IPS-NIHi7 (cell line): Measurements from ENCODE around the gene TUBA8.
"Not testable (repeated sequence)": the region's sequence is repeated elsewhere in the genome, so short reads cannot be mapped to it uniquely, and the experiment has no call there.

ENCODE experiments used
- DNase-seq: peaks from one replicate; pipeline ENCODE4 v3.0.0; 2012; ENCODE audit warnings: mixed read lengths; ENCODE audit errors: extremely low spot score

TUBA8 gene

DNA sequence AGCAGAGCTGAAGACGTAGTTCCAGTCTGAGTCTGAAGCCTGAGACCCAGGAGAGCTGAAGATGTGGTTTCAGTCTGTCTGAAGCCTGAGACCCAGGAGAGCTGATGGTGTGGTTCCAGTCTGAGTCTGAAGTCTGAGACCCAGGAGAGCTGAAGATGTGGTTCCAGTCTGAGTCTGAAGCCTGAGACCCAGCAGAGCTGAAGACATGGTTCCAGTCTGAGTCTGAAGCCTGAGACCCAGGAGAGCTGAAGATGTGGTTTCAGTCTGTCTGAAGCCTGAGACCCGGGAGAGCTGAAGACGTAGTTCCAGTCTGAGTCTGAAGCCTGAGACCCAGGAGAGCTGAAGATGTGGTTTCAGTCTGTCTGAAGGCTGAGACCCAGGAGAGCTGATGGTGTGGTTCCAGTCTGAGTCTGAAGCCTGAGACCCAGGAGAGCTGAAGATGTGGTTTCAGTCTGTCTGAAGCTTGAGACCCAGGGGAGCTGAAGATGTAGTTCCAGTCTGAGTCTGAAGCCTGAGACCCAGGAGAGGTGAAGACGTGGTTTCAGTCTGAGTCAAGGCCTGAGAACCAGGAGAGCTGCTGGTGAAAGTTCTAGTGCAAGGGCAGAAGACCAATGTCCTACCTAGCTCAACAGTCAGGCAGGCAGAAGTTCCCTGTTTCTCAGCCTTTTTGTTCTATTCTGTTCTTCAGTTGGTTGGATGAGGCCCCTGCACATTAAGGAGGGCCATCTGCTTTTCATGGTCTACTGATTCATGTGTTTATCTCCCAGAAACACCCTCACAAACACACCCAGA, 3.9 kb upstream of the TUBA8 start:
- not testable (repeated sequence) for DNase-seq

DNA sequence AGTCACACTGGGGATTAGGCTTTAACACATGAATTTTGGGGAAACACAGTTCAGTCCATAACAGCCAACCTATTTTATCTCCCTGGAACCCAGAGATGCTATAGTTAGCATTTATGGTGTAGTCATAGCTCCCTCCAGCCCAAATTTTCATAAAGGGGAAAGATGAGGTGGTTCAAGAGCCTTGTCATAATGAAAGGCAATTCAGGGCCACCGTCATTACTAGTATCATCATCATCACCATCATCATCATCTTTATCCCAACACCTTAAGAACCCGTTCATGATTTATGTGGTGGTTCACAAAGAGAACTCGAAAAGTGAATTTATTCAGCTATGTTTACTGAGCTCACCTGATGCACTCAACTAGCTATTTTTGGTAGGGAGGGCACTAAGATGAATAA, 2.4 kb upstream of the TUBA8 start:
- DNase-seq = no peak

DNA sequence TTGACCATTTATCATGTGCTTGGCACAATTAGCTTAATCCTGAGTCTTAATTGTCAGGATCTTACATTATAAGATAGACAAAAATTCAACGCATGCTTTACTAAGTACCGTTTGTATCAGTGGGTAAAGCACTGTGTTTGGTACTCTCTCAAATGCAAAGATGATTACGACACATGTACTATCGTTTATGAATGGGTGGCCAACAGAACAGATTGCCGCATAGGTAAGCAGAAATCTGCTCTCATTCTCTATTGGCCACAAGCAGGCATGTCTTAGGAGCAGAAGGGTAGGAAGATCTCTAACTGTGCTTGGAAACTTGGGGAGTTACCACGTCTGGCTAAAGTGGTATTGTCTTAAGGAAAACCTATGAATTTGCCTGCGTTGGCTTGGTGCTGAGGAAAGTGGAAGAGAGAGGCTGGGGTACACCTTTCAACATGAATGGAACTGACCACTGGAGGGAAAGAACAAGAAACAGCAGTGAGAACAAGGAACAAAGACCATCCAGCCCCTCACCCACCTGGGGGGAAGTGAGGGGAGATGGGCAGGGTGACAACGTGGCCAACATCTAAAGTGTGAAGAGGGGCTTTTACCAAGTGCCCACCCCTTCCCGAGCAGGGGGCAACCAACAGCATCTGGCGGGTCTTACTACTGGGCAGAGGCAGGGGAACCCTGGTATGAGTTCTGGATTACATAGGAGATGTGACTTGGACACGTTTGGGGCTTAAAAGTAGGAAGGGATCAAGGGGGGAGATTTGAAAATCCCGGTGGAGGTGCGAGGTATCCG, 1.0 kb upstream of the TUBA8 start:
- no peak for DNase-seq

DNA sequence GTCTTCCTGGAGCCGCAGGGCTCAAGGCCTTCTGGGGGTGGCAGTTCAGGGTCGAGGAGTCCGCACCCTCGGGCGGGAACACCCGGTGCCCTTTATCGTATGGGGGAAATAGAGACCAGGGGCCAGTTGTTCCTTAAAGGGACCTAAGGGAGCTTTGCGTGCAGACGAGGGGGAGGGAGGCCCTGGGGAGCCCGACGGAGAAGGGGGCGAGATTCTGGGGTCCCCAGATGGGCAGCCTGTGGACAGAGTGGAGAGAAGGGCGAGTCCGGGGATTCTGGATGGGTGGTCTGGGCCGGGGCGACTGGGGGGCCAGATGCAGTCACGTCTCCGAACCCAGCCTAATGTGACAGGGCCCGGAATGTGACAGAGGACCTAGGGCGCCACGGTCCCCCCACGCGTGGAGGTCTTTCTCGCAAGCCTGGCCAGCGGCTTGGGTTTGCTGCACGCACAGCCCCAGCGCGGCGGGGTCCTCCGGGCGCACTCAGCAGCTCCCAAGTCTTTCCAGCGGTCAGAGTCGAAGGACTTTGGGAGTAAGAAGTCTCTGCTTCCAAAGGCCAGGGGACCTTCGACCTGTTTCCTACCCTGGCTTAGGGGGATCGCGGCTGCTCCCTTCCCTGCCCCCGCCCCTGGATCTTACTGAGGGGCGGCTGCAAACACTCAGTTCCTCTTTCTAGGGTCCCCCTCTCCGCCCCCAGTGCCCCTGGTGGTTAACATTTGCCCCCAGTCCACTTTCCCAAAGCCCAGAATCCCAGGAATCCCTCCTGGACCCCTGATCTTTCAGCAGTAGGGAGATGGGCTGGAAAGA, 547 bp downstream of the TUBA8 start:
- DNase-seq = peak; percentile 28

DNA sequence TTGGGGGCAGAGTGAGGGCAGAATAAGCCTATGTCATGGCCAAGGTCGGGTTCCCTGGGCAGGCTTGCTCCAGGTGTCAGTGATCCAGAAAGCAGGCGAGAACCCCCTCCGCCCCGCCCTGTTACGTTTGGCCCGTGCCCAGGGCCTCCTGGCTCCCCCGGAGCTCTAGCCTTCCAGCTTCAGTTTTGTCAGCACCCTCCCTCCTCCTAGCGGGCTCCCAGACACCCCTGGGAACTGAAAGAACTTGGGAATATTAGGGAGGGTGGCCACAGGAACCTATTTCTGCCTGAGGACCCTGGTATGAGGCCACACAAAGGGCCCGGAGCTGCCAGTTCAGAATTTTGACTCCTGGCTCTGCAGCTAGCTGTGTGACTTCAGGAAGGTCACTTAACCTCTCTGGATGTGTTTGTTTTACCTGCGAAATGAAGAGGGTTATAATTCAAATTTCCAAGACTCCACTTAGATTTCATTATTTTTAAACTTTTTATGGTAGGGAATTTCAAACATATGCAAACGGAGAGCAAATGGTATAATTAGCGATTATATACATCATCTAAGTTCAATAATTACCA, 1.2 kb downstream of the TUBA8 start:
- no peak for DNase-seq

DNA sequence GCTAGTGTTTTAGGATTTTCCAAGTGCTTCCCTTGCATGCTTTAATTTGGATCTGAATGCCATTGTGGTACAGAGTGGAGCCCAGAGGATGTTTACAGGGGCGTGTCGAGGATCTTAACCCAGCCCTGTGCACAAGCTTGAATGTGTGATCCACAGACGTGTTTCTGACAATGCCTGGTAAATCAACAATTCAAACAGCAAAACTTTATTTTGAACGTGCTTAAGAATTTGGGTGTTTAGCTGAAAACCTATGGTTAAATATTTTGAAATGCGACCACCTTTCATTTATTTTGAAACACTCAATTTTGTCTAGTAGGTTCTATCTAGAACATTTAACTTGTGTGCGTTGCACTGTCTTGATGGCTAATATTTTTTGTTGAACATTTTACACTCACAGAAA, 1.8 kb downstream of the TUBA8 start:
- no peak for DNase-seq

DNA sequence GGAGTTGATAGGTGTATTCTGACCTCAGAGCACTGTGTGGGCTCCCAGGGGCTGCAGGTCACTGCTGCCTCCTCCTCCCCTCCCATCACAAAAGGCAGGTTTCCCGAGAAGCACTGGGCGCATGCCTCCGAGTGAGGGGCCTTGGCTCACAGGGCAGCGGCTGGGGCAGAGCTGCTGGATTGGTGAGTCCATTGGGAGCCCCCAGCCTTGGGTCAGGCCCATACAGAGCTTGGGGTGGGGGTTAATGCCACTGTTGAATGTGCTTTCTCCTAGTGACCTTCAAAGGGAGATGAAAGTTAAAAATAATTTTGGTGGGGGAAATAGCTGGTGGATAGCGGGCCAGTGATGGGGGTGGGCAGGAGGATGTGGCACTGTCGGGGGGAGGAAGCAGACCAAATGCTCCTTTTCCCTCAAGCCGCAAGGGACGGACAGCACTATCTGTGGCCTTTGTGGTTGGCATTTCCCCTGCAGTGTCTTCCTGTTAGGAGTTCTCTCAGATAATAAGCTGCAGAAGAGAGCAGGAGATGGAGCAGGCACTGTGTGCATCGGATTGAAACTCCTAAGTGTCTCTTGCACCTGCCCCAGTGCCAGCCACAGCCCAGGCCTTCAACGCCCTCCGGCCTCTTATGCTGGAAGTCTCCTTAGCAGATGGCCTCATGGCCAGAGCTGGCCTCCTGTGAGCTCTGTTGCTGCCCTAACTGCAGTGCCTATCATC, 3.2 kb downstream of the TUBA8 start:
- DNase-seq = no peak

DNA sequence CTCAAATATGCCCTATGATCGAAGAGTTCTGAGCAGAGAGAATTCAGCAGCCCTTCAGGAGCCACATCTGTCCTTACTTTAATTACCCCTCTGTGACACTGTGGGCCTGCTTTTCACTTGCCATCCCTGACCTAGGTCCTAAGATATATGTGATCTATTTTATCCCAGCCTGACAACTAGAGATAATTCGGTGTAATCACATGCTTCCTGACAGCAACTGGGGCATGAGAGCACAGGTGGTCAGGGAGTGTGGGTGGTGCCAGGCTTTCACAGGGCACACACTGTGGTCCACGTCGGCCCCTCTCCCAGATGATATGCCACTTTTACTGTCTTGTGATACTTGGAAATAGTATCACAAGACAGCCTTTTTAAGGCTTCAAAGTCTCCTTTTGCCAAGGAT, 3.9 kb downstream of the TUBA8 start:
- DNase-seq = no peak

DNA sequence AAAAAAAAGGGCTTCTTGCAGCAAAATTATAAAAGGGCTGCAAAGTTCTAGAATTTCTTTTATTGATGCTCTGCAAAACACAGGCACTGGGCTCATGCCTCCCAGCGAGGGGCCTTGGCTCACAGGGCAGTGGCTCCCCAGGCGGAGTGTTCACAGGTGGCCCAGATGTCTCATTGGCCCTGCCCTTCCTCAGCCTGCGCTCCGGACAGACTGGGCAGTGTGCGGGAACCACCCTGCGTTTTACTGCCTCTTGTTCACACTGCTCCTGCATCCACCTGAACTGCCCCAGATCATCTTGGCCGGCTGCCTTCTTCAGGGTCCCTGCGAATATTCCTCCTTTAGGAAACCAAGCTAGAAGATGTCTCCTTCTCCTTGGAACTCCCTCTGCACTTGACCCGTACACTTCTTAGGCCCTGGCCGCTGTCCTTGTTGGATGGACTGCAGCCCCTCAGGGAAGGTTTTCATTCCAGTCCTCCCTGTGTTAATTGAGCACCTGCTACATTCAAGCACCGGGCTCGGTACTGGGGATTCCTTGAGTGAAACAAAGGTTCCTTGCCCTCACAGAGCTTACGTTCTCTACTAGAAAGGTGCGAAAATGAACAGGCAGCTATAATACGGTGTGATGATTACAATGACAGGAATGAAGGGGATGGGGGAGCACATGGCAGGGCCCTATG, 4.5 kb downstream of the TUBA8 start:
- no peak for DNase-seq

DNA sequence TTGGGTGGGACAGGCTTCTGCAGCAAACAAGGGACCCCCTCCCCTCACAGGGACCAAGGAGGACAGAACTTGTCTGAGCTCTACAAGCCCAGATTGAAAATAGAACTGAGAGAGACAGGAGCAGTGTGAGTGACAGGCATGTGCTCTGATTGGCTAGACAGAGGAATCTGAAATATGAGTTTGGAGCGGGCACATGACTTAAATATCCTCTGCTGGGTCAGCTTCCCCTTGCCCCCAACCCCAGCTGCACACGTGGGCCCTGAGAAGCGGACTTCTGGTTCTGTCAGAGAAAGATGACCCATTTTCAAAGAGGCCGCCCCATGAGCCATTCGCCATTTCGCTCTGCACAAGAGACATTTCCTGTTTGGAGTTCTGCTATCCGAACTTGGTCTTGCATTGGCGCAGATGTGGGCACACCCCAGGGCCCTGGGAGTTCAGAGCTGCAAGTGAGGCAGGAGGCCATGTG, 5.3 kb downstream of the TUBA8 start:
- no peak for DNase-seq

DNA sequence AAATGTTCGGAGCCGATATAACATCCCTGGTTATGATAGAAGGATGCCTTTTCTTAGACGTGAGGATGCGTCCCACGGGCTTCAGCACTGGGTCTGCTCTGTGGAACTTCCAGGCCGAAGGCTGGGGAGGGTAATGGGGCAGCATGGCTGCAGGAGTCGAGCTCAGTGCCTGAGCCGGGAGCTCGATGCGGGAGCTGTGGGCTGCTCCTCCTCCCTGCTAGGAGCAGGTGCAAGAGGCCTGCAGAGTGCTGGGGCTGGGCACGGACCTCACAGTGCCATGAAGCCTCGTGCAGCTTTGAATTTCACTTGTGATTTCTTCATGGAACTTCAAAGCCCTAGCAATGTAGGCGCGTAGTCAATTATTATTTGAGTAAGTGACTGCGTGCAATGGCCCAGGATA, 6.0 kb downstream of the TUBA8 start:
- DNase-seq = no peak

DNA sequence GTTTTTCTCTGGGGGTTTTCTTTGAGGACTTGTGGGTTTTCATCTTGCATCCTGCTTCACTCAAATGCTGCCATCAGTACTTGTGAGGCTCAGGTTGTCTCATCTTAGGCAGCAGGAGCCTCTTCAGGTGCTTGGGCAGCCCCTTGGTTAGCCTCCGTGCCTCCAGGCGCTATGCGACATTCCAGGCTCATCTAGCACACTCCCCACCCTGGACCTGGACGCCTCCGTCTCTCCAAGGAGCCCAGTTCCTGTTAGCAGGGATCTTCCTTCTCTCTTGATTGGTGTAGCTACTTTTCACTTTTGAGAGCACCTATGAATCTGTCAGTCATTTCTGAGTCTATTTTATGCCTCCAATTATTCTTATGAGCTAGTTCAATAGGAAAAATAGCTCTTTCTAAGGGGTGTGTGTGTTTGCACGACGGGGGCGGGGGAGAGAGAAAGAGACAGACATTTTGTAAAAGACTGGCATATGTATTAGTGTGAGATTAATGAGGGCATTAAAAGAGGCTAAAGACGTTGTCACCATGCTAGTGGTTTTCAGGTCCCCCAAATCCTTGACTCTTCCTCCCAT, 7.8 kb downstream of the TUBA8 start:
- DNase-seq = no peak

DNA sequence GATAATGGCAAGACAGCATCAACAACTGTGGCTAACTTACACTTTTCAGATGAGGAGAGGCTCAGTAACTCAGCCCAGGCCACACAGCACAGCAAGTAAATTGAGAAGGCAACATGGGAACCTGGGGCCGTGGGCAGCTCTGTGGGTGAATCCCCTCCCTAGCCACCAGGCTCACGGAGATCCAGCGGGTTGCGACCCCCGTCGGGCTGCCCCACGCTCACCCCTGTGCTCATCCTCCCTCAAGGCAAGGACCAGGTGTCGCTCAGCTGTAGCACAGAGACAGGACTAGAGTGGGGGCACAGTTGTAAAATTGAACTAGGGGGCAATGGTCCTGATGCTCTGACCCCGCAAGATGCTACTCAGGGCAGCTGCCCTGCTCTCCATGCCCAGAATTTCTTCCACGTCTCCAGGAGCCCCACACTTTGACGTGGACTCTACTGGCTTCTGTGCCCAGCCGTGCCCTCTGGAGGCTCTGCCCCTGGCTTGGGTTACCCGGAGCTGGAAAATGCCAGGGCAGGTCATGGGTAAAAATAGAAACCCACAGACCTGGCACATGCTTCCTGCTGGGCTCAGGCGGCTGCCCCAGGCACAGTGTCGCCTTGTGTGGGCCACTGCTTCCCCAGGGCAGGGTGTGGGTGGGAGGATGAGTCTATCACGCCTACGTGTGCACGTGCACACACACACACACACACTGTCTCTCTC, 9.0 kb downstream of the TUBA8 start:
- no peak for DNase-seq

DNA sequence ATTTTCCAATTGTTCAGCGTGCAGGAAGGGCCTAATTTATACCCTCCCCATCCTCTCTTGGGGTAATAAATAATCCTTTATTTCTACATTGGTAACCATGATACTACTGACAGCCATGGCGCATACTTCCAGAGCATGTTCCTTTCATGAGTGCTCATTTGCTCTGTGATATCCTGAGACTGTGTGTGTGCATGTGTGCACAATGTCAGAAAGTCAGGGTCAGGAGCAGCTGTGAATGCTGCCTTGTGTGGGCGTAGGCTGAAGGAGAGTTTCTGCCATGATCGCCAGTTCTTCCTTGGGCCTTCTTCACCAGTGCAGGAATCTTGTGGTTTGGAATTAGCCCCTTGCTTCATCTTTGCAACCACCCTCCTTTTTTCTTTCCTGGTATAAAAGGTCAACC, 10.2 kb downstream of the TUBA8 start:
- no peak for DNase-seq

DNA sequence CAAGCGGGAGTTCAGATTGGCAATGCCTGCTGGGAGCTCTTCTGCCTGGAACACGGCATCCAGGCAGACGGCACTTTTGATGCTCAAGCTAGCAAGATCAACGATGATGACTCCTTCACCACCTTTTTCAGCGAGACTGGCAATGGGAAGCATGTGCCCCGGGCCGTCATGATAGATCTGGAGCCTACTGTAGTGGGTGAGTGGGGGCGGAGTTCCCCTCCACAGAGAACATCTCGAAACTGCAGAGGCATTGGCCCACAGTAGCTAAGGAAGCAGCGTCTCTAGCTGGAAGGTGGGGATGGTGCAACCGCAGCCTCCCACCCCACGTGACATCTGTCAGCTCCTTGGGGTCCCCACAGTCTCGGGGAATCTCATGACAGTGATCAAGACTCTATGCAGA, 10.9 kb downstream of the TUBA8 start:
- DNase-seq = no peak

DNA sequence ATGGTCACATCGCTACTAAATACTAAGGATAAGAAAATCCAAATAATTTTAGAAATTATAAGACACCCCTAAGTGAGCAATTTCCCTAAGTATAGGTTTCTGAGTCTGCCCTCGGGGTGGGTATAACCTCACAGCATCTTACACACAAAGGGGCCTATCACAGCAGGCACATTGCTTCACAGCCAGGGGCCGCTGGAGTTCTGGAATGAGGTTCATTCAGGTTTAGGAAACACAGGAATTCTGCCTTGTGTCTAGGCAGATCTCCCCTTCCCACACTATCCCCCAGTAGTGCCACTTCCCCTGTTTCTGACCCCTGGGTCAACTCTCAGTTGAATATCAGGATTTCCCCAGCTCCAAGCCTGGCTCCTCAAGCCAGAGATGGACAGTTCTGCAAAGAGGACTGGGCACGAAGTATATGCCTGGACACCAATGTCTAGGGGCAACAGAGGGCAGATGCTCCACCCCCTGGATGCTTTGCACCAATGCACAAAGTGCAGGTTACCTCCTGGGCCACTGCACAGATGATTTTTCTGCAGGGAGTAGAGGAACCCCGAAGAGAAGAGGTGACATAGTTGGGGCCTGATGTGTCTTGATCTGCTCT, 11.4 kb downstream of the TUBA8 start:
- peak; percentile 31 for DNase-seq

DNA sequence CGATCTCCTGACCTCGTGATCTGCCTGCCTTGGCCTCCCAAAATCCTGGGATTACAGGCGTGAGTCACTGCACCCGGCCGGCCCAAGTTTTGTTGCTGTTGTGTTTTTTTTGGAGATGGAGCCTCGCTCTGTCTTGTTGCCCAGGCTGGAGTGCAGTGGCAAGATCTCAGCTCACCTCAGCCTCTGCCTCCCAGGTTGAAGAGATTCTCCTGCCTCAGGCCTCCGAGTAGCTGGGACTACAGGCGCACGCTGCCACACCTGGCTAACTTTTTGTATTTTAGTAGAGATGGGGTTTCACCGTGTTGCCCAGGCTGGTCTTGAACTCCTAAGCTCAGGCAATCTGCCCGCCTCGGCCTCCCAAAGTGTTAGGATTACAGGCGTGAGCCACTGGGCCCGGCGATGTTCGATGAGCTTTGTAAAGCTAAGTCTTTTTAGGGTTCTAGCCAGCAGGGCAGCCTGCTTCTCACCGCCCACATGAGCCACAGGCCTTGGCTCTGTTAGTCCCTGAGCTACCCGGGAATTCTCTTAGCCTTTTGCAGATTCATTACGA, 12.9 kb downstream of the TUBA8 start:
- DNase-seq = not testable (repeated sequence)

DNA sequence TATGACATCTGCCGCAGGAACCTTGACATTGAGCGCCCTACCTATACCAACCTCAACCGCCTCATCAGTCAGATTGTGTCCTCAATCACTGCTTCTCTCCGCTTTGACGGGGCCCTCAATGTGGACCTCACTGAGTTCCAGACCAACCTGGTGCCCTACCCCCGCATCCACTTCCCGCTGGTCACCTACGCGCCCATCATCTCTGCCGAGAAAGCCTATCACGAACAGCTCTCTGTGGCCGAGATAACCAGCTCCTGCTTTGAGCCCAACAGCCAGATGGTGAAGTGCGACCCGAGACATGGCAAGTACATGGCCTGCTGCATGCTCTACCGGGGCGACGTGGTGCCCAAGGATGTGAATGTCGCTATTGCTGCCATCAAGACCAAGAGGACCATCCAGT, 16.0 kb downstream of the TUBA8 start:
- no peak for DNase-seq

DNA sequence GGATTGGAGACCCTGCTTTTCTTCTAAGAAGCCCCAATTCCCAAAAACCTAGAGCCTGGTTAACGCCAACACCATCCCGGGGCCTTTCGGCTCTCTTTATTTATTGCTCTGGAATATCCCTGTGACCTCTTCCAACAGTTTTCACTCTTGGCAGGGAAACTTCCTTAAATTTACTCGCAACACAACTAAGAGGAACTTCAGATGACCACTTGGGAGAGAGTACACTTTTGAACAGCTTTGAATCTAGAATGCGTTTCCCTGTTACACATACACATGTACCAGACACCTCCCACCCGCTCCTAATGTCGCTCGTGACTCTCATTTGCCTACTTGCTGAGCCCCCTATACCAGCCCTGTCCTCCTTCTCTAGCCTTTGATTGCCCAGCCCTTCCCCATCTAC, 19.4 kb downstream of the TUBA8 start:
- DNase-seq = no peak
